HepG2 (cell line): ENCODE data around the gene RPS13. TPM values are rescaled to one million over a fixed set of nuclear protein-coding genes. Genes with fewer than 3 reads are reported as not detected.

Experiments used
- ATAC-seq: fragments of 200-7000 bp; cut with Tn5 transposase; 3 replicates; pipeline ENCODE4 v1.9.1; 2020; ENCODE audit warnings: mild to moderate bottlenecking, moderate library complexity
- Bru-seq: library from RNA; stranded (reverse); fragments of 400-500 nt; gene quantifications from one replicate; lab custom pipeline; 2021; lab: Mats Ljungman, UMichigan
- BruChase-seq, 2 experiments: library from RNA; stranded (reverse); fragments of 400-500 nt; gene quantifications; one replicate each; lab custom pipeline; 2021; lab: Mats Ljungman, UMichigan
- BruUV-seq: library from RNA; stranded (reverse); fragments of 400-500 nt; replicated peaks from 2 replicates; lab custom pipeline; 2021; lab: Mats Ljungman, UMichigan
- CTCF ChIA-PET: fragments of 300-600 bp; formaldehyde crosslinking; extraction: SDS; loops from one replicate; lab custom pipeline; 2021; ENCODE audit warnings: low total read pairs, inconsistent platforms, low intra/inter-chr PET ratio; lab: Yijun Ruan, JAX
- POLR2A ChIA-PET: fragments of 350-600 bp; sonication (Branson Sonifier 250); formaldehyde crosslinking; loops from one replicate; lab custom pipeline; 2020; ENCODE audit warnings: antibody characterized with exemption, inconsistent platforms; lab: Yijun Ruan, JAX
- DNase-seq: peaks from one replicate; pipeline ENCODE4 v3.0.0-alpha.2; 2015; ENCODE audit warnings: low spot score
- FAIRE-seq: peaks from 3 replicates; lab custom pipeline; 2011; peaks lifted over from hg19 to GRCh38; lab: Jason Lieb, UNC
- H2AFZ ChIP-seq: one replicate; pipeline ENCODE4 v1.6.1; 2011; ENCODE audit warnings: low read length, inconsistent platforms
- H3K27ac ChIP-seq: fragments of 300-600 bp; 3 replicates; pipeline ENCODE4 v1.8.0; 2011; ENCODE audit warnings: mixed run types, mild to moderate bottlenecking, mixed read lengths, low read length, inconsistent platforms; ENCODE audit not compliant: insufficient read depth; ENCODE audit errors: extremely low read length
- H3K27me3 ChIP-seq, 2 experiments: fragments of 200-600 bp in 1 of 2; 2 replicates in 1 of 2; 3 replicates in 1 of 2; pipeline versions ENCODE4 v1.6.0 to v1.8.0; 2011; ENCODE audit warnings: low read length in 2 of 2, mild to moderate bottlenecking in 2 of 2, moderate library complexity in 2 of 2, inconsistent platforms in 1 of 2; ENCODE audit not compliant: insufficient read depth in 2 of 2, control insufficient read depth in 1 of 2
- H3K36me3 ChIP-seq, 2 experiments: fragments of 200-600 bp in 1 of 2; replicated peaks in 1 of 2; 2 replicates in 1 of 2; 3 replicates in 1 of 2; pipeline versions ENCODE4 v1.5.1 to v1.8.0; 2011; ENCODE audit warnings: low read length in 2 of 2, inconsistent platforms in 1 of 2; ENCODE audit not compliant: insufficient read depth in 2 of 2, control insufficient read depth in 1 of 2
- H3K4me1 ChIP-seq: 2 replicates; pipeline ENCODE4 v1.5.1; 2012; ENCODE audit warnings: low read length, inconsistent platforms; ENCODE audit not compliant: insufficient read depth
- H3K4me2 ChIP-seq: 2 replicates; pipeline ENCODE4 v1.6.0; 2011; ENCODE audit warnings: low read depth, low read length, inconsistent platforms
- H3K4me3 ChIP-seq, 3 experiments: fragments of 200-600 bp in 1 of 3; sonication (generic), shearing (Covaris generic) in 1 of 3; replicated peaks in 1 of 3; 2 replicates each; pipeline ENCODE4 v1.5.1; 2011 to 2016; ENCODE audit warnings: low read length in 3 of 3, inconsistent platforms in 2 of 3, low read depth in 2 of 3, mild to moderate bottlenecking in 2 of 3, control low read depth in 1 of 3, mixed read lengths in 1 of 3; ENCODE audit not compliant: insufficient read depth in 1 of 3
- H3K79me2 ChIP-seq: one replicate; pipeline ENCODE4 v1.6.1; 2011; ENCODE audit warnings: low read length, inconsistent platforms; ENCODE audit not compliant: insufficient read depth
- H3K9ac ChIP-seq: 2 replicates; pipeline ENCODE4 v1.6.0; 2011; ENCODE audit warnings: mild to moderate bottlenecking, low read depth, low read length, inconsistent platforms; ENCODE audit not compliant: insufficient read depth
- H3K9me3 ChIP-seq: 2 replicates; pipeline ENCODE4 v1.5.1; 2012; ENCODE audit warnings: mild to moderate bottlenecking, low read length
- H4K20me1 ChIP-seq: 2 replicates; pipeline ENCODE4 v1.6.0; 2011; ENCODE audit warnings: inconsistent platforms, mild to moderate bottlenecking, low read length, moderate library complexity; ENCODE audit not compliant: insufficient read depth
- KLF9 ChIP-seq: IDR thresholded peaks from 2 replicates; pipeline ENCODE4 v1.6.1; 2016; ENCODE audit warnings: low read depth
- NFIC ChIP-seq: IDR thresholded peaks from 2 replicates; pipeline ENCODE4 v1.6.1; 2012; ENCODE audit warnings: mild to moderate bottlenecking, low read length, inconsistent platforms
- SMC3 ChIP-seq: IDR thresholded peaks from 2 replicates; pipeline ENCODE4 v1.6.1; 2011; ENCODE audit warnings: low read length, improper control_type of control experiment
- SP1 ChIP-seq, 2 experiments: fragments of 450-650 bp in 1 of 2; sonication (generic) in 1 of 2; formaldehyde crosslinking in 1 of 2; IDR thresholded peaks; 2 replicates each; pipeline versions ENCODE4 v1.4.0 to v1.6.1; 2016 to 2020; ENCODE audit warnings: missing genetic modification reagents in 1 of 2
- SP4 ChIP-seq: sonication (generic); formaldehyde crosslinking; IDR thresholded peaks from 2 replicates; pipeline ENCODE4 v1.8.1; 2023; ENCODE audit warnings: mild to moderate bottlenecking, missing genetic modification reagents
- WGBS: methylation state at CpG from one replicate; pipeline ENCODE4 v1.1.6; 2017; ENCODE audit warnings: low lambda C conversion rate; 5-methylcytosine and 5-hydroxymethylcytosine counted together
- in situ Hi-C: cut with HindIII; loops from 2 replicates; pipeline ENCODE4 v1.10.0; 2017; ENCODE audit warnings: low pct_unique_long_range_greater_than_20kb; ENCODE audit not compliant: extremely low pct_ligation_motif_present
- intact Hi-C: fragments of 100-400 bp; cut with micrococcal nuclease; formaldehyde crosslinking; loops from one replicate; pipeline ENCODE4 v1.10.0; 2022; ENCODE audit not compliant: unreplicated experiment
- long read RNA-seq, 2 experiments: library from RNA in 1 of 2; library from polyadenylated mRNA in 1 of 2; stranded (forward) in 1 of 2; unstranded in 1 of 2; transcript quantifications; one replicate each; pipeline ENCODE4 v2.0.0, GENCODE V29; 2019 to 2022
- polyA minus RNA-seq, 3 experiments: library from RNA; depleted of rRNA, polyadenylated mRNA; stranded (reverse); fragments of >200 nt; gene quantifications; 2 replicates each; pipeline ENCODE4 v1.2.3, GENCODE V29; 2011; ENCODE audit warnings: low replicate concordance in 1 of 3
- polyA plus RNA-seq, 8 experiments: library from polyadenylated mRNA; depleted of rRNA in 3 of 8; stranded (reverse) in 7 of 8; unstranded in 1 of 8; fragments of >200 nt; fragmentation: Illumina TruSeq in 4 of 8; extraction: Trizol in 4 of 8; gene quantifications; 2 replicates each; pipeline versions ENCODE4 v1.2.1 to v1.2.3, GENCODE V29; 2011 to 2016; ENCODE audit warnings: low read depth in 4 of 8, missing spikeins in 1 of 8, mixed read lengths in 1 of 8; ENCODE audit not compliant: insufficient read depth in 1 of 8
- total RNA-seq, 5 experiments: library from RNA; depleted of rRNA; stranded (reverse); fragments of >200 nt; fragmentation: Illumina TruSeq; extraction: Trizol; gene quantifications; 2 replicates each; pipeline ENCODE4 v1.2.3, GENCODE V29; 2016; ENCODE audit warnings: low read depth in 1 of 5
- TF ChIP-seq, protein P1 (sequence below): IDR thresholded peaks from 2 replicates; pipeline ENCODE4 v1.6.1; 2016; ENCODE audit warnings: low read depth, borderline replicate concordance
- TF ChIP-seq, protein P2 (sequence below): sonication (generic); formaldehyde crosslinking; conservative IDR thresholded peaks from 2 replicates; pipeline ENCODE4 v1.4.0; 2020; ENCODE audit warnings: missing genetic modification reagents
- TF ChIP-seq, protein P3 (sequence below): sonication (generic); formaldehyde crosslinking; IDR thresholded peaks from 2 replicates; pipeline ENCODE4 v1.5.1; 2020; ENCODE audit warnings: mild to moderate bottlenecking, missing genetic modification reagents, moderate library complexity

Gene RPS13
- total RNA-seq (2016; rRNA removed; fragmentation: Illumina TruSeq; extraction: Trizol) (1,542 and 1,735 TPM in 2 replicates), polyA plus RNA-seq (2011; rRNA removed) (1,908 and 2,245 TPM in 2 replicates), polyA minus RNA-seq (2011; rRNA and poly(A)+ RNA removed; ENCODE audit: low replicate concordance) (934 and 1,186 TPM in 2 replicates), Bru-seq, nascent RNA (percentile 99 among the genes with signal in this experiment), BruChase-seq, experiment 1, labeled RNA remaining after a 6-hour chase (percentile 100 among the genes with signal in this experiment), BruChase-seq, experiment 2, labeled RNA remaining after a 2-hour chase (percentile 99 among the genes with signal in this experiment)
- total RNA-seq (2016; cell fraction: cytosol; rRNA removed; fragmentation: Illumina TruSeq; extraction: Trizol; ENCODE audit: low read depth): 2,792 and 3,249 TPM in 2 replicates
- total RNA-seq (2016; cell fraction: insoluble cytoplasmic fraction; rRNA removed; fragmentation: Illumina TruSeq; extraction: Trizol): 1,538 and 1,805 TPM in 2 replicates
- total RNA-seq (2016; cell fraction: membrane; rRNA removed; fragmentation: Illumina TruSeq; extraction: Trizol): 4,280 and 4,305 TPM in 2 replicates
- 609 and 619 TPM in 2 replicates for total RNA-seq (2016; cell fraction: nucleus; rRNA removed; fragmentation: Illumina TruSeq; extraction: Trizol)
- polyA plus RNA-seq (2011; cell fraction: cytosol; rRNA removed): 1,617 and 1,923 TPM in 2 replicates
- polyA plus RNA-seq (2011; cell fraction: nucleus; rRNA removed): 279 and 367 TPM in 2 replicates
- polyA plus RNA-seq (2012): 1,644 and 2,487 TPM in 2 replicates
- polyA plus RNA-seq (2016; cell fraction: cytosol; fragmentation: Illumina TruSeq; extraction: Trizol; ENCODE audit: low read depth): 3,160 and 3,393 TPM in 2 replicates
- 1,742 and 1,793 TPM in 2 replicates for polyA plus RNA-seq (2016; cell fraction: insoluble cytoplasmic fraction; fragmentation: Illumina TruSeq; extraction: Trizol; ENCODE audit: low read depth)
- 3,694 and 3,762 TPM in 2 replicates for polyA plus RNA-seq (2016; cell fraction: membrane; fragmentation: Illumina TruSeq; extraction: Trizol; ENCODE audit: low read depth)
- 904 and 939 TPM in 2 replicates for polyA plus RNA-seq (2016; cell fraction: nucleus; fragmentation: Illumina TruSeq; extraction: Trizol; ENCODE audit: insufficient read depth, low read depth)
- 263 and 284 TPM in 2 replicates for polyA minus RNA-seq (2011; cell fraction: cytosol; rRNA and poly(A)+ RNA removed)
- polyA minus RNA-seq (2011; cell fraction: nucleus; rRNA and poly(A)+ RNA removed): 825 and 1,127 TPM in 2 replicates
- long read RNA-seq, experiment 1, transcript RPS13-203 (5 exons, 664 nt): minor isoform, 45 of 2,172 reads
- long read RNA-seq, experiment 1, transcript RPS13-202 (6 exons, 646 nt): major isoform, 2,069 of 2,172 reads
- long read RNA-seq, experiment 1, transcript RPS13-204 (6 exons, 561 nt): minor isoform, 8 of 2,172 reads
- long read RNA-seq, experiment 1, transcript RPS13-201 (6 exons, 491 nt): minor isoform, 13 of 2,172 reads
- long read RNA-seq, experiment 1, partial matches to known transcripts: 8 of 2,172 reads
- long read RNA-seq, experiment 1, other reads (novel, unspliced or antisense): 25 of 2,172 reads
- long read RNA-seq, experiment 2, transcript RPS13-204 (6 exons, 561 nt): minor isoform, 18 of 3,062 reads
- long read RNA-seq, experiment 2, transcript RPS13-208 (3 exons, 746 nt): minor isoform, 125 of 3,062 reads
- long read RNA-seq, experiment 2, transcript RPS13-203 (5 exons, 664 nt): minor isoform, 465 of 3,062 reads
- long read RNA-seq, experiment 2, transcript RPS13-202 (6 exons, 646 nt): major isoform, 2,243 of 3,062 reads
- long read RNA-seq, experiment 2, partial matches to known transcripts: 63 of 3,062 reads
- long read RNA-seq, experiment 2, other reads (novel, unspliced or antisense): 137 of 3,062 reads

DNA sequence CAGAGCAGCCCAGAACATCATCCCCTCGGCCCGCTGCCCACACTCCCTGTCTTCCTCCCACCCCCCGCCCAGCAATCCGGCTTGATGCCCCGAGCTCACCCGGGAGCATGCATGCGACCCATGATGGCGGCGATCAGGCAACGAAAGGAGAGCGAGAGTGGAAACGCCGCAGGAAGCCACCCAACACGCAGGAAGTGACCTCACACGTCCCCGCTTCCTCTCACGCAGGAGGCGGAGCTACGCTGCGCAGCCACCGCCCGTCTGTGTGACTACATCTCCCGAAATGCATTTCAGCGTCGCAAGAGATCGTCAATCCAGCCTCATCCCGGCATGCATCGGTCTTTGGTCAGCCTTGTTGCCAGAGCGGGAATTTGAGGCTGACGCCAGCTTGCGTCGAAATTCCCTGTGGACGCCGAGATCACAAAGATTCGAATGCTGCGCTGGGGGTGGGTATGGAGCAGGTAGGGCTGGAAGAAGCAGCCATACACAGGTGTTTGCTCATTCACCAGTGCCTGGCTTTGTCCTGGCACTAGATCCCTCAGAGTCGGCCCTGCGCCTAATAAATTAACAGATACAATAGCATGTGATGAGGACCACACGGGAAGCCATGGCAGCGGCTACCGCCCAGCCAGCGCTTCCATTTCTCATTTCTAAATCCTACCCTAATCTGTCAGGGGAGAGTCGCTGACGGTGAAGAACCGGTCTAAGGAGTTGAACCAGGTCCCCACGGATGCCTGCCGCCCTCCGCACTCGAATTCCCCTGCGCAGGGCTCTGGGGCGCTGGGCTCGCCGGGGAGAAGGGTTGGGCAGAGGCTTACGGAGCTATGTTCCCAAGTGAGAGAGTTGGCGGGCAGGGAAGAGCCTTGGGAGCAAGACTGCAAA lies at the start of gene RPS13:
RPS13 (minus strand) TSS at position 148 of the 882 bp plus-strand sequence; CDS start at position 122, 26 bp downstream.
- Histone ChIP-seq H3K36me3 (peaks cover 2 to 24% of the 10 kb centered on the region in 2 experiments), H3K4me3 (peak within 1 kb of the TSS; percentile 93 to 99 (median 98)), H2AFZ (peak within 1 kb of the TSS; percentile 90), H3K27ac (peak within 1 kb of the TSS; percentile 83), H3K79me2 (peaks cover 21% of the 10 kb centered on the region), H3K9ac (peak within 1 kb of the TSS; percentile 100), H3K4me2 (peak within 1 kb of the TSS; percentile 97), H3K4me1 (peaks cover 45% of the 10 kb centered on the region), H4K20me1 (no peaks in the 10 kb centered on the region), H3K9me3 (no peaks in the 10 kb centered on the region), H3K27me3 (no peaks in the 10 kb centered on the region; a peak in 1 of 5 replicates)
- POLR2A ChIA-PET: interaction anchor here (0.6 to 2.8 kb wide), 18 partner anchors 14 to 303 kb away, joined by 3 to 16 read pairs (median 4); partner anchors contain the start of gene PIK3C2A
- intact Hi-C loops (no loop called here), in situ Hi-C loops (loop anchor here (10.0 kb wide), 1 partner anchor 273 kb away; no protein-coding TSS in a partner anchor)
- CTCF ChIA-PET: no interaction called here
- TSS peak; percentile 96 for BruUV-seq
- WGBS: 12% methylated on average over 40 of the region's 55 CpGs
- peak; percentile 95 for FAIRE-seq
- DNase-seq: peak; percentile 97
- peak; percentile 96 for ATAC-seq
- TF ChIP-seq SP1 (IDR thresholded peaks at IDR 0.05) (no peak), SP1 (CRISPR knock-in tag; IDR thresholded peaks at IDR 0.05) (peak; percentile 92), SP4 (CRISPR knock-in tag) (peak; percentile 72), KLF9 (CRISPR knock-in tag) (peak; percentile 32; the same call in 1 of the 2 replicates), SMC3 (no peak), NFIC (no peak)
- TF ChIP-seq, protein P1, sequence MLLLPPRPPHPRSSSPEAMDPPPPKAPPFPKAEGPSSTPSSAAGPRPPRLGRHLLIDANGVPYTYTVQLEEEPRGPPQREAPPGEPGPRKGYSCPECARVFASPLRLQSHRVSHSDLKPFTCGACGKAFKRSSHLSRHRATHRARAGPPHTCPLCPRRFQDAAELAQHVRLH (CRISPR knock-in tag): no peak; the same call in 1 of the 2 replicates
- TF ChIP-seq, protein P2, sequence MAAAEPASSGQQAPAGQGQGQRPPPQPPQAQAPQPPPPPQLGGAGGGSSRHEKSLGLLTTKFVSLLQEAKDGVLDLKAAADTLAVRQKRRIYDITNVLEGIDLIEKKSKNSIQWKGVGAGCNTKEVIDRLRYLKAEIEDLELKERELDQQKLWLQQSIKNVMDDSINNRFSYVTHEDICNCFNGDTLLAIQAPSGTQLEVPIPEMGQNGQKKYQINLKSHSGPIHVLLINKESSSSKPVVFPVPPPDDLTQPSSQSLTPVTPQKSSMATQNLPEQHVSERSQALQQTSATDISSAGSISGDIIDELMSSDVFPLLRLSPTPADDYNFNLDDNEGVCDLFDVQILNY: peak; percentile 98
- TF ChIP-seq, protein P3, sequence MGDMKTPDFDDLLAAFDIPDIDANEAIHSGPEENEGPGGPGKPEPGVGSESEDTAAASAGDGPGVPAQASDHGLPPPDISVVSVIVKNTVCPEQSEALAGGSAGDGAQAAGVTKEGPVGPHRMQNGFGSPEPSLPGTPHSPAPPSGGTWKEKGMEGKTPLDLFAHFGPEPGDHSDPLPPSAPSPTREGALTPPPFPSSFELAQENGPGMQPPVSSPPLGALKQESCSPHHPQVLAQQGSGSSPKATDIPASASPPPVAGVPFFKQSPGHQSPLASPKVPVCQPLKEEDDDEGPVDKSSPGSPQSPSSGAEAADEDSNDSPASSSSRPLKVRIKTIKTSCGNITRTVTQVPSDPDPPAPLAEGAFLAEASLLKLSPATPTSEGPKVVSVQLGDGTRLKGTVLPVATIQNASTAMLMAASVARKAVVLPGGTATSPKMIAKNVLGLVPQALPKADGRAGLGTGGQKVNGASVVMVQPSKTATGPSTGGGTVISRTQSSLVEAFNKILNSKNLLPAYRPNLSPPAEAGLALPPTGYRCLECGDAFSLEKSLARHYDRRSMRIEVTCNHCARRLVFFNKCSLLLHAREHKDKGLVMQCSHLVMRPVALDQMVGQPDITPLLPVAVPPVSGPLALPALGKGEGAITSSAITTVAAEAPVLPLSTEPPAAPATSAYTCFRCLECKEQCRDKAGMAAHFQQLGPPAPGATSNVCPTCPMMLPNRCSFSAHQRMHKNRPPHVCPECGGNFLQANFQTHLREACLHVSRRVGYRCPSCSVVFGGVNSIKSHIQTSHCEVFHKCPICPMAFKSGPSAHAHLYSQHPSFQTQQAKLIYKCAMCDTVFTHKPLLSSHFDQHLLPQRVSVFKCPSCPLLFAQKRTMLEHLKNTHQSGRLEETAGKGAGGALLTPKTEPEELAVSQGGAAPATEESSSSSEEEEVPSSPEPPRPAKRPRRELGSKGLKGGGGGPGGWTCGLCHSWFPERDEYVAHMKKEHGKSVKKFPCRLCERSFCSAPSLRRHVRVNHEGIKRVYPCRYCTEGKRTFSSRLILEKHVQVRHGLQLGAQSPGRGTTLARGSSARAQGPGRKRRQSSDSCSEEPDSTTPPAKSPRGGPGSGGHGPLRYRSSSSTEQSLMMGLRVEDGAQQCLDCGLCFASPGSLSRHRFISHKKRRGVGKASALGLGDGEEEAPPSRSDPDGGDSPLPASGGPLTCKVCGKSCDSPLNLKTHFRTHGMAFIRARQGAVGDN (CRISPR knock-in tag): peak; percentile 100
